Measurements from ENCODE around the gene TSLP. TPM values are rescaled to one million over a fixed set of nuclear protein-coding genes. Genes with fewer than 3 reads are reported as not detected.

TSLP gene
- polyA plus RNA-seq, 3 donors: 0.07 to 0.28 (median 0.14) TPM

Other genes with a start within 250 kb of the TSLP start
- gene WDR36, start 20.6 kb downstream of the TSLP start, polyA plus RNA-seq (ENCODE audit: insufficient read length in 3 of 3): 10 to 100 TPM; 25.6 to 32.4 (median 30.7) TPM
- gene CAMK4, start 152.7 kb downstream of the TSLP start, polyA plus RNA-seq (ENCODE audit: insufficient read length in 3 of 3): 1 to 10 TPM; 4.1 to 6.8 (median 5.9) TPM